Hepatocyte (in vitro differentiated cells): ENCODE data around the gene CYB5R2. TPM values are rescaled to one million over a fixed set of nuclear protein-coding genes. Genes with fewer than 3 reads are reported as not detected.

ENCODE experiments used
- DNase-seq: peaks from one replicate; pipeline ENCODE4 v3.0.0-alpha.2; 2016; ENCODE audit warnings: low spot score
- H2AFZ ChIP-seq: fragments of 200-600 bp; sonication (generic); 2 replicates; pipeline ENCODE4 v1.6.0; 2016; ENCODE audit warnings: antibody characterized with exemption, mild to moderate bottlenecking
- H3K27ac ChIP-seq: fragments of 200-600 bp; sonication (generic); 2 replicates; pipeline ENCODE4 v1.5.1; 2016; ENCODE audit warnings: mild to moderate bottlenecking
- H3K27me3 ChIP-seq: fragments of 200-600 bp; sonication (generic); 2 replicates; pipeline ENCODE4 v1.6.1; 2016
- H3K36me3 ChIP-seq: fragments of 200-600 bp; sonication (generic); replicated peaks from 2 replicates; pipeline ENCODE4 v1.5.1; 2016; ENCODE audit warnings: low read depth; ENCODE audit not compliant: insufficient read depth
- H3K4me1 ChIP-seq: fragments of 200-600 bp; sonication (generic); 2 replicates; pipeline ENCODE4 v1.5.1; 2016; ENCODE audit warnings: mild to moderate bottlenecking, moderate library complexity; ENCODE audit not compliant: insufficient read depth
- H3K4me2 ChIP-seq: fragments of 200-600 bp; sonication (generic); 2 replicates; pipeline ENCODE4 v1.6.0; 2016
- H3K4me3 ChIP-seq: fragments of 200-600 bp; sonication (generic); 2 replicates; pipeline ENCODE4 v1.5.1; 2016; ENCODE audit warnings: mild to moderate bottlenecking
- H3K79me2 ChIP-seq: fragments of 200-600 bp; sonication (generic); 2 replicates; pipeline ENCODE4 v1.6.0; 2017; ENCODE audit warnings: mild to moderate bottlenecking
- H3K9me2 ChIP-seq: fragments of 200-600 bp; sonication (generic); replicated peaks from 2 replicates; pipeline ENCODE4 v1.6.0; 2017; ENCODE audit warnings: mild to moderate bottlenecking; ENCODE audit not compliant: insufficient read depth
- H3K9me3 ChIP-seq: fragments of 200-600 bp; sonication (generic); 2 replicates; pipeline ENCODE4 v1.5.1; 2016; ENCODE audit warnings: low read depth, mild to moderate bottlenecking
- H4K20me1 ChIP-seq: fragments of 200-600 bp; sonication (generic); 2 replicates; pipeline ENCODE4 v1.6.0; 2016; ENCODE audit warnings: mild to moderate bottlenecking; ENCODE audit not compliant: insufficient read depth, poor library complexity, severe bottlenecking
- EZH2 ChIP-seq: fragments of 200-600 bp; sonication (generic); IDR thresholded peaks from 2 replicates; pipeline ENCODE4 v1.6.1; 2016; ENCODE audit warnings: antibody characterized with exemption, mild to moderate bottlenecking, borderline replicate concordance
- EZH2phosphoT487 ChIP-seq: fragments of 200-600 bp; sonication (generic); IDR thresholded peaks from one replicate; pipeline ENCODE4 v1.6.1; 2018; ENCODE audit warnings: antibody characterized with exemption, mild to moderate bottlenecking, low read depth, moderate library complexity; ENCODE audit not compliant: unreplicated experiment, severe bottlenecking
- WGBS: methylation state at CpG from one replicate; pipeline ENCODE4 v1.1.6; 2016; ENCODE audit warnings: low lambda C conversion rate; ENCODE audit errors: missing lambda C conversion rate; 5-methylcytosine and 5-hydroxymethylcytosine counted together
- polyA plus RNA-seq: library from polyadenylated mRNA; unstranded; fragments of >200 nt; fragmentation: Nextera tagmentation; extraction: Ambion mirVana; gene quantifications from 2 replicates; pipeline ENCODE4 v1.2.1, GENCODE V29; 2016
- total RNA-seq: library from RNA; depleted of rRNA; stranded (reverse); fragments of >200 nt; gene quantifications from 2 replicates; pipeline ENCODE4 v1.2.3, GENCODE V29; 2014
- TF ChIP-seq, protein P1 (sequence below): fragments of 200-600 bp; sonication (generic); IDR thresholded peaks from 2 replicates; pipeline ENCODE4 v1.5.1; 2016; ENCODE audit warnings: antibody characterized with exemption, mild to moderate bottlenecking; ENCODE audit not compliant: poor library complexity

The CYB5R2 gene
- total RNA-seq (19.9 and 25.0 TPM in 2 replicates), polyA plus RNA-seq (37.4 and 38.5 TPM in 2 replicates)

DNA sequence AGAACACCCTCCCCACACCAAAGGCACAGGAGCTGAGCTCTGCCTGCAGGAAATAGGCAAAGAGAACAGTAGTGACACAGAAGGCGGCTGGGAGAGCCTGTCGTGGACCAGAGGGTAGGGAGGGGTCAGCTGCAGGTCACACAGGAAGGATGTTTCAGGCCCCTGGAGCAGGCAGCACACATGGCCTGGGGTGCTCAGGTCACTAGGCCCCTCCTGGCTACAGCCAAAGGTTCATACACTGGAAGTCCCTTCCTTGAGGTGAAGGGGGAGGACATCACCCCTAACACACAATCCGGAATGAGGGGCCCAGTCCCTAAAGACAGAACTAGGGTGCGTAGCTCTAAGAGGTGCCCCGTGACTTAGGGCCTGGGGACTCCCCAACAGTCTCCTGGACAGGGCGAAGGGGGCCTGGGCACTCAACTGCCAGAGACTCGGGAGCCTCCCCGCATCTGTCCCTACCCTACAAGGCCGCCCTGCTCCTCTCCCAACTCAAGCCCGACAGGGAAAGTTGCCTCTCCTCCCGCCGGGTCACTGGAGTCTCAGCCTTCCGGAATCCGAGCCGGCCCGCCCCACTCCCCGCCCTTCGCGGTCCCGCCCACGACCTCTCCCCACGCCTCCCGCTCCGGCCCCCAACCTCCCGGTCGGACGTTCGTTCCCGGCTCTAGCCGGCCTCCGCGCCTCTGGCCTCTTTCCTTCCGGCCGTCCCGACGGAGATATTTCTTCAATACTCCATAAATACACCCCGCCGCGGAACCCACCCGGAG lies at the start of gene CYB5R2:
CYB5R2 (minus strand) TSS at position 541 of the 764 bp plus-strand sequence. CDS start 675 bp downstream, outside the sequence.
- H3K36me3 ChIP-seq: no peaks in the 10 kb centered on the region
- 16% methylated on average over 18 of the region's 40 CpGs for WGBS
- H3K27ac ChIP-seq: peak within 1 kb of the TSS; percentile 77
- H3K9me2 ChIP-seq: no peaks in the 10 kb centered on the region
- peak within 1 kb of the TSS; percentile 95 for H3K4me2 ChIP-seq
- peak within 1 kb of the TSS; percentile 66 for H3K4me3 ChIP-seq
- no peaks in the 10 kb centered on the region for H4K20me1 ChIP-seq
- H3K9me3 ChIP-seq: no peaks in the 10 kb centered on the region
- H2AFZ ChIP-seq: peak within 1 kb of the TSS; percentile 91
- DNase-seq: peak; percentile 86
- no peaks in the 10 kb centered on the region for H3K27me3 ChIP-seq
- TF ChIP-seq, protein P1, sequence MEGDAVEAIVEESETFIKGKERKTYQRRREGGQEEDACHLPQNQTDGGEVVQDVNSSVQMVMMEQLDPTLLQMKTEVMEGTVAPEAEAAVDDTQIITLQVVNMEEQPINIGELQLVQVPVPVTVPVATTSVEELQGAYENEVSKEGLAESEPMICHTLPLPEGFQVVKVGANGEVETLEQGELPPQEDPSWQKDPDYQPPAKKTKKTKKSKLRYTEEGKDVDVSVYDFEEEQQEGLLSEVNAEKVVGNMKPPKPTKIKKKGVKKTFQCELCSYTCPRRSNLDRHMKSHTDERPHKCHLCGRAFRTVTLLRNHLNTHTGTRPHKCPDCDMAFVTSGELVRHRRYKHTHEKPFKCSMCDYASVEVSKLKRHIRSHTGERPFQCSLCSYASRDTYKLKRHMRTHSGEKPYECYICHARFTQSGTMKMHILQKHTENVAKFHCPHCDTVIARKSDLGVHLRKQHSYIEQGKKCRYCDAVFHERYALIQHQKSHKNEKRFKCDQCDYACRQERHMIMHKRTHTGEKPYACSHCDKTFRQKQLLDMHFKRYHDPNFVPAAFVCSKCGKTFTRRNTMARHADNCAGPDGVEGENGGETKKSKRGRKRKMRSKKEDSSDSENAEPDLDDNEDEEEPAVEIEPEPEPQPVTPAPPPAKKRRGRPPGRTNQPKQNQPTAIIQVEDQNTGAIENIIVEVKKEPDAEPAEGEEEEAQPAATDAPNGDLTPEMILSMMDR: no peak
- TF ChIP-seq EZH2 (no peak), EZH2phosphoT487 (no peak)
- peaks cover 33% of the 10 kb centered on the region for H3K4me1 ChIP-seq
- peaks cover 4% of the 10 kb centered on the region for H3K79me2 ChIP-seq

DNA sequence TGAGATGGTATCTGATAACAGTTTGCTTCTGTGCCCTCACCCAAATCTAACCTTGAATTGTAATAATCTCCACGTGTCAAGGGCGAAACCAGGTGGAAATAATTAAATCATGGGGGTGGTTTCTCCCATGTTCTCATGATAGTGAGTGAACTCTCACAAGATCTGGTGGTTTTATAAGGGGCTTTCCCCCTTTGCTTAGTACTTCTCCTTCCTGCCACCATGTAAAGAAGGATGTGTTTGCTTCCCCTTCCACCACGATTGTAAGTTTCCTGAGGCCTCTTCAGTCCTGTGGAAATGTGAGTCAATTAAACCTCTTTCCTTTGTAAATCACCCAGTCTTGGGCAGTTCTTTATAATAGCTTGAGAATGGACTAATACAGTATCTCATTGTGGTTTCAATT lies 41.5 kb upstream of the CYB5R2 start:
- no peak for DNase-seq

DNA sequence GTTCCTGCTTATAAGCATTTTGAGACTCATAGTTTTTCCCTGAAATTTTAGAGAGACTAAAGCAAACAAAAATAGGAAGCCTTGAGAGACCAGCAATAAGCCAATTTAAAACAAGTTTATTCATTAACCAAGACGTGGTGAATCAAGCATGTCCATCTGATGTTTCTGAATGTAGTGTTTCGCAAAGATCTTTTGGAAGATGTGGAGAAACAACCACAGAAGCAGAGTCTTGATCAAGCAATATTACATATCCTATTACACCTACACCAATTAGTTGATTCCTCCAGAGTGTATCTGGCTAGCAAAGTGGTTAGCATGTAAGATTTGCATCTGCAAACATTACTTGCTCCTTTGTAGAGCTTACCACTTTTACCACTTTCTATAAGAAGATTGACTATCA lies 33.1 kb upstream of the CYB5R2 start, which contains the start of gene OVCH2:
OVCH2 (minus strand) TSS at position 101 of the 400 bp plus-strand sequence; CDS start at position 18, 83 bp downstream.
- Histone ChIP-seq H3K4me2 (no peak within 1 kb of the TSS), H3K27me3 (peaks cover 4% of the 10 kb centered on the region), H3K36me3 (no peaks in the 10 kb centered on the region), H3K9me3 (no peaks in the 10 kb centered on the region), H4K20me1 (no peaks in the 10 kb centered on the region), H3K27ac (no peak within 1 kb of the TSS), H3K4me3 (no peak within 1 kb of the TSS), H3K9me2 (no peaks in the 10 kb centered on the region), H3K4me1 (no peaks in the 10 kb centered on the region), H3K79me2 (no peaks in the 10 kb centered on the region), H2AFZ (no peak within 1 kb of the TSS)
- TF ChIP-seq EZH2 (no peak), EZH2phosphoT487 (no peak)
- TF ChIP-seq, protein P1: no peak
- DNase-seq: no peak
- WGBS: 77% methylated on average over 2 of the region's 2 CpGs

More for the DNA sequence above, 41.5 kb upstream of the CYB5R2 start:
- Histone ChIP-seq H3K9me3 (no peaks in the 10 kb centered on the region), H4K20me1 (no peaks in the 10 kb centered on the region), H3K4me3 (no peak overlapping the region), H3K27ac (no peak overlapping the region), H3K4me1 (no peaks in the 10 kb centered on the region), H3K9me2 (no peaks in the 10 kb centered on the region), H3K36me3 (no peaks in the 10 kb centered on the region), H2AFZ (no peak overlapping the region), H3K4me2 (no peak overlapping the region), H3K79me2 (no peaks in the 10 kb centered on the region), H3K27me3 (peaks cover 5% of the 10 kb centered on the region)
- TF ChIP-seq EZH2phosphoT487 (no peak), EZH2 (no peak)
- TF ChIP-seq, protein P1: no peak
- 78% methylated on average over 3 of the region's 3 CpGs for WGBS
